ENCODE data around the gene SULT1A1. TPM values are rescaled to one million over a fixed set of nuclear protein-coding genes. Genes with fewer than 3 reads are reported as not detected.
"Not testable (repeated sequence)": the region's sequence is repeated elsewhere in the genome, so short reads cannot be mapped to it uniquely, and the experiment has no call there.

Gene SULT1A1
- total and polyA plus RNA-seq, 4 donors, result 5.0 to 43.8 (median 18.3) TPM

DNA sequence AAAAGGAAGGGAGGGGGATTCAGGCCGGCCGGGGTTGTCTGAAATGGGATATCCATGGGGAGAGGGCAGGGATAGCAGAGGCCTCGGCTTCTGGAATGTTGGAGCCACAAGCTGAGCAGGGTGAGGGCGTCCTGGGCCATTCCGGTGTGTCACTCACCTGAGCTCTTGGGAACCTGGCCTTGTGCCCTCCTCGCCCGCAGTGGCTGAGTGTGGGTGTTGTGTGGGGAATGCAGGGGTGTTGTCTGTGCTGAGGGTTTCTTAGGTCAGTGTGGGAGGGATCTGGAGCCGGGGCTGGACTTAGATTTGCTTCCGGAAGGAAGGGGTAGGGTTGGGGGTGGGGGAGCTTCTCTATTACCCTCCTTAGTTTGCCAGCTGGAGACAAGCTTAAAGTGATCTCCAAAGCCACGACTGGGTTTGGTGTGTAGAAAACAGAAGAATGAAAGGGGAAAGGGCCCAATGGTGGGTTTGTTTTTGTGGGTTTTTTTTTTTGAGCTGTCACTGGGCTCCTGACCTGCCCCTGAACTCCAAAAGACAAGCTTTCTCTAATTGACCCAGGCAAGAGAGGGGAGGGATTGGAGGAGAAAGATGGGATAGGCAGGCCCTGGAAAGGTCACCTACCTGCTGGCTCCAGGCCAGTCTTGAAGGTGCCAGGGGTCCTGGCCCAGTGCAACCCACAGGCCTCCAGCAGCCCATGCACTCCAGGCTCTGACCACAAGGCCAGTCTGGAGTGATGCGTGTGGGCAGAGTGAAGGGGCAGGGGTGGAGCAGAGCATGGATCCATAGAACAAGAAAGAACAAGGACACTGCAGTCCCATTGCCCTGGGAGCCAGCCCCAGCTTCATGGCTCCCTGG is 12.8 kb downstream of the SULT1A1 start, which contains the start of gene SULT1A2:
SULT1A2 (minus strand) TSS at position 211 of the 852 bp plus-strand sequence. CDS start 1,120 bp downstream, outside the sequence.
- H3K4me3 ChIP-seq (ENCODE audit: low read length in 2 of 2), result no peak within 1 kb of the TSS
- no peaks in the 10 kb centered on the region for H3K27me3 ChIP-seq (ENCODE audit: control insufficient read depth in 1 of 2, insufficient read depth in 2 of 2, low read length in 1 of 2)
- ATAC-seq (ENCODE audit: low FRiP score) (no peak), DNase-seq (no peak)
- WGBS, 2 donors, result 33 to 34% methylated on average over 11 of the region's 11 CpGs
- intact Hi-C loops (cut with DNase I), result no loop called here
- H3K9me3 ChIP-seq (ENCODE audit: control insufficient read depth, low read length), result no peaks in the 10 kb centered on the region
- H3K36me3 ChIP-seq (ENCODE audit: control insufficient read depth in 1 of 2, insufficient read depth in 2 of 2, low read length in 1 of 2), result no peaks in the 10 kb centered on the region
- no peaks in the 10 kb centered on the region for H3K4me1 ChIP-seq (ENCODE audit: control insufficient read depth in 1 of 2, insufficient read depth in 2 of 2, low read length in 2 of 2)
- H3K27ac ChIP-seq (ENCODE audit: low read depth in 1 of 2, low read length in 2 of 2), result no peak within 1 kb of the TSS

GRCh38 chr16:28596115-28596630 is 13.7 kb downstream of the SULT1A1 start:
- Histone ChIP-seq H3K36me3 (ENCODE audit: control insufficient read depth in 1 of 2, insufficient read depth in 2 of 2, low read length in 1 of 2) (peaks cover 0 to under 1% of the 10 kb centered on the region in 2 donors), H3K27me3 (ENCODE audit: control insufficient read depth in 1 of 2, insufficient read depth in 2 of 2, low read length in 1 of 2) (no peaks in the 10 kb centered on the region), H3K27ac (ENCODE audit: low read depth in 1 of 2, low read length in 2 of 2) (no peak overlapping the region), H3K4me1 (ENCODE audit: control insufficient read depth in 1 of 2, insufficient read depth in 2 of 2, low read length in 2 of 2) (no peaks in the 10 kb centered on the region), H3K4me3 (ENCODE audit: low read length in 2 of 2) (no peak overlapping the region), H3K9me3 (ENCODE audit: control insufficient read depth, low read length) (no peaks in the 10 kb centered on the region)
- 79 to 80% methylated on average over 8 of the region's 8 CpGs for WGBS, 2 donors
- intact Hi-C loops (cut with DNase I), result no loop called here
- no peak for ATAC-seq (ENCODE audit: low FRiP score)
- no peak for DNase-seq

GRCh38 chr16:28595451-28595850 is 14.4 kb downstream of the SULT1A1 start:
- ATAC-seq (ENCODE audit: low FRiP score); DNase-seq; intact Hi-C loops (cut with DNase I); H3K9me3 ChIP-seq (ENCODE audit: control insufficient read depth, low read length); H3K4me3 ChIP-seq (ENCODE audit: low read length in 2 of 2); H3K4me1 ChIP-seq (ENCODE audit: control insufficient read depth in 1 of 2, insufficient read depth in 2 of 2, low read length in 2 of 2); H3K27me3 ChIP-seq (ENCODE audit: control insufficient read depth in 1 of 2, insufficient read depth in 2 of 2, low read length in 1 of 2); H3K27ac ChIP-seq (ENCODE audit: low read depth in 1 of 2, low read length in 2 of 2); H3K36me3 ChIP-seq (ENCODE audit: control insufficient read depth in 1 of 2, insufficient read depth in 2 of 2, low read length in 1 of 2): not testable (repeated sequence)
- WGBS, 2 donors, result 95% methylated on average over 5 to 6 of the region's 6 CpGs

DNA sequence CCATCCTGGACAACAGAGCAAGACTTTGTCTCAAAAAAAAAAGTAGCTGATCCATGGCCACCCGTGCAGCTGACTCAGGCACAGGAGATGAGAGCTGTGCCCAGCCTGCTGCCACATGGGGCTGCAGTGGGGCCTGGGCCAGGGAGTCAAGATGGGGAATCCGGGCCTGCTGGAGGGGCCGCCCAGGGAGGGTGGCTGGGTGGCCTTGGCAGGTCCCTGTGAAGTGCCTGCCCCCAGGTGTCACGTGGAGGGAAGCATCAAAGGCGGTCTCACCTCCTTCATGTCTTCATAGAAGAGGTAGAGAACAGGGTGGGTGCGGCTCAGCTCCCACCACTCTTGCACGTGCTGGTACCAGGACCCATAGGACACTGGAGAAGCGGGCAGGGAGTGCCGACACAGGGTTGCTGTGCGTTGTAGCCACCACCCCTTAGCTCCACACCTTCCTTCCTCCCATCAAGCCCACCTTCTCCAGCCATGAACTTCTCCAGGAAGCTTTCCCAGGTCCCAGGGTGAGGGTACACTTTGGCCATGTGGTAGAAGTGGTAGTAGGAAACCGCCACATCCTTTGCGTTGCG is 16.8 kb downstream of the SULT1A1 start:
- H3K4me1 ChIP-seq (ENCODE audit: control insufficient read depth in 1 of 2, insufficient read depth in 2 of 2, low read length in 2 of 2), result no peaks in the 10 kb centered on the region
- H3K9me3 ChIP-seq (ENCODE audit: control insufficient read depth, low read length), result no peaks in the 10 kb centered on the region
- no peaks in the 10 kb centered on the region for H3K27me3 ChIP-seq (ENCODE audit: control insufficient read depth in 1 of 2, insufficient read depth in 2 of 2, low read length in 1 of 2)
- ATAC-seq (ENCODE audit: low FRiP score) (peak; percentile 23), DNase-seq (no peak)
- H3K36me3 ChIP-seq (ENCODE audit: control insufficient read depth in 1 of 2, insufficient read depth in 2 of 2, low read length in 1 of 2), result peaks cover 3 to 8% of the 10 kb centered on the region in 2 donors
- no peak overlapping the region for H3K27ac ChIP-seq (ENCODE audit: low read depth in 1 of 2, low read length in 2 of 2)
- 87 to 89% methylated on average over 13 of the region's 13 CpGs for WGBS, 2 donors
- no peak overlapping the region for H3K4me3 ChIP-seq (ENCODE audit: low read length in 2 of 2)
- intact Hi-C loops (cut with DNase I), result no loop called here

DNA sequence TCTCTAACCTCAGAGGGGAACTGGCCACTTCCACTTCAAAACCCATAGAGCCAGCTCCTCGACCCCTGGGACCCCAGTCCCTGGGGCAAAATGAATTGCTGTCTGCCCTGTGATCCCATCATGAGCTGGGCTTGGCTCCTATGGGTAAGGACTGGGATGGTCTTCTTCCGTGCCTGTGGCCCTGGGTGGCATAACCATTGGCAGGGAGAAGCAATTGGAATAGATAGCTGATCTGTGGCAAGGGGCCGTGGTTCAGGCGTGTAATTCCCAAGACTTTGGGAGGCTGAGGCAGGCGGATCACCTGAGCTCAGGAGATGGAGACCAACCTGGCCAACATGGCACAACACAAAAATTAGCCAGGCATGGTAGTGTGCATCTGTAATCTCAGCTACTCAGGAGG is 17.3 kb downstream of the SULT1A1 start:
- no peaks in the 10 kb centered on the region for H3K27me3 ChIP-seq (ENCODE audit: control insufficient read depth in 1 of 2, insufficient read depth in 2 of 2, low read length in 1 of 2)
- H3K4me1 ChIP-seq (ENCODE audit: control insufficient read depth in 1 of 2, insufficient read depth in 2 of 2, low read length in 2 of 2), result no peaks in the 10 kb centered on the region
- DNase-seq (no peak), ATAC-seq (ENCODE audit: low FRiP score) (no peak)
- H3K36me3 ChIP-seq (ENCODE audit: control insufficient read depth in 1 of 2, insufficient read depth in 2 of 2, low read length in 1 of 2), result peaks cover 3 to 8% of the 10 kb centered on the region in 2 donors
- no peak overlapping the region for H3K27ac ChIP-seq (ENCODE audit: low read depth in 1 of 2, low read length in 2 of 2)
- no peak overlapping the region for H3K4me3 ChIP-seq (ENCODE audit: low read length in 2 of 2)
- 90 to 93% methylated on average over 5 of the region's 5 CpGs for WGBS, 2 donors
- intact Hi-C loops (cut with DNase I), result no loop called here
- H3K9me3 ChIP-seq (ENCODE audit: control insufficient read depth, low read length), result no peaks in the 10 kb centered on the region

DNA sequence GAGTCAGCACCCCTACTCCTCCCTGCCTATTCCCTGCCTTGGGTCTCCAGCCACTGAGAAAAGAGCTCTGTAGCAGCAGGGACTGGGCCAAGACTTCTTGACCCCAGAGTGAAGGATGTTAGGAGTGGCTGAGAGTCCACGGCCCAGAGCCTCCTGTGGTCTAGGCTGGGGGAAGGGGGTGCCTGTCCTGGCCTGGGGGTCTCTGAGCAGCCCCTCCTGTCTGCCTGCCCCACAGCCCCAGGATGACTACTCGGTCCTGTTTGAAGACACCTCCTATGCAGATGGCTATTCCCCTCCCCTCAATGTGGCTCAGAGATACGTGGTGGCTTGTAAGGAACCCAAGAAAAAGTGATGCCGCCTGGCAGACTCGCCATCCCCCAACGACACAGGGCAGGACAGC is 18.5 kb downstream of the SULT1A1 start:
- peak in 1 of 2 donors; percentile 43 for DNase-seq
- Histone ChIP-seq H3K36me3 (ENCODE audit: control insufficient read depth in 1 of 2, insufficient read depth in 2 of 2, low read length in 1 of 2) (peaks cover 3 to 8% of the 10 kb centered on the region in 2 donors), H3K9me3 (ENCODE audit: control insufficient read depth, low read length) (no peaks in the 10 kb centered on the region), H3K4me1 (ENCODE audit: control insufficient read depth in 1 of 2, insufficient read depth in 2 of 2, low read length in 2 of 2) (no peaks in the 10 kb centered on the region), H3K27ac (ENCODE audit: low read depth in 1 of 2, low read length in 2 of 2) (no peak overlapping the region), H3K4me3 (ENCODE audit: low read length in 2 of 2) (no peak overlapping the region), H3K27me3 (ENCODE audit: control insufficient read depth in 1 of 2, insufficient read depth in 2 of 2, low read length in 1 of 2) (no peaks in the 10 kb centered on the region)
- ATAC-seq (ENCODE audit: low FRiP score), result no peak
- WGBS, 2 donors, result 89 to 93% methylated on average over 6 of the region's 6 CpGs
- intact Hi-C loops (cut with DNase I), result no loop called here

GRCh38 chr16:28590384-28591340 is 19.2 kb downstream of the SULT1A1 start:
- H3K27me3 ChIP-seq (ENCODE audit: control insufficient read depth in 1 of 2, insufficient read depth in 2 of 2, low read length in 1 of 2), result no peaks in the 10 kb centered on the region
- H3K4me3 ChIP-seq (ENCODE audit: low read length in 2 of 2), result no peak overlapping the region
- H3K9me3 ChIP-seq (ENCODE audit: control insufficient read depth, low read length), result no peaks in the 10 kb centered on the region
- H3K4me1 ChIP-seq (ENCODE audit: control insufficient read depth in 1 of 2, insufficient read depth in 2 of 2, low read length in 2 of 2), result no peaks in the 10 kb centered on the region
- intact Hi-C loops (cut with DNase I), result no loop called here
- H3K27ac ChIP-seq (ENCODE audit: low read depth in 1 of 2, low read length in 2 of 2), result no peak overlapping the region
- H3K36me3 ChIP-seq (ENCODE audit: control insufficient read depth in 1 of 2, insufficient read depth in 2 of 2, low read length in 1 of 2), result peaks cover 3 to 9% of the 10 kb centered on the region in 2 donors
- 89 to 92% methylated on average over 21 to 22 of the region's 22 CpGs for WGBS, 2 donors
- ATAC-seq (ENCODE audit: low FRiP score), result no peak
- peak in 1 of 2 donors; percentile 74 for DNase-seq

DNA sequence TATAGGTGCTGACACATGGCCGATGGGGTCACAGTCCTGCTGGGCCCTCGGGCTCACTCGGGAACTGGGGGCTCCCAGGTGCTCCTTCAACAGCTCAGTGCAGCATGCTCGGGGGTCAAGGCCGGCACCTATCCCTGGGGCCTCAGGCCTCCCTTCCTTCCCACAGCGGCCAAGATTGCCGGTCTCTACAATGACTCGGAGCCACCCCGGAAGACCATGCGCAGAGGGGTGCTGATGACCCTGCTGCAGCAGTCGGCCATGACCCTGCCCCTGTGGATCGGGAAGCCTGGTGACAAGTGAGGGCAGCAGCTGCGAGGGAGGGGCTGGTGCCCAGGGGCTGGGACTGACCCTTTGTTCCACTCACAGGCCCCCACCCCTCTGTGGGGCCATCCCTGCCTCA is 19.9 kb downstream of the SULT1A1 start:
- ATAC-seq (ENCODE audit: low FRiP score), result no peak
- Histone ChIP-seq H3K27me3 (ENCODE audit: control insufficient read depth in 1 of 2, insufficient read depth in 2 of 2, low read length in 1 of 2) (no peaks in the 10 kb centered on the region), H3K4me3 (ENCODE audit: low read length in 2 of 2) (no peak overlapping the region), H3K9me3 (ENCODE audit: control insufficient read depth, low read length) (no peaks in the 10 kb centered on the region), H3K36me3 (ENCODE audit: control insufficient read depth in 1 of 2, insufficient read depth in 2 of 2, low read length in 1 of 2) (peaks cover 3 to 11% of the 10 kb centered on the region in 2 donors), H3K27ac (ENCODE audit: low read depth in 1 of 2, low read length in 2 of 2) (no peak overlapping the region), H3K4me1 (ENCODE audit: control insufficient read depth in 1 of 2, insufficient read depth in 2 of 2, low read length in 2 of 2) (no peaks in the 10 kb centered on the region)
- WGBS, 2 donors, result 93 to 94% methylated on average over 13 of the region's 13 CpGs
- no peak for DNase-seq
- intact Hi-C loops (cut with DNase I), result no loop called here

Data from aorta (tissue), 5 donors.